HG03060 (cell line): ENCODE measurements around the gene CRTC2.

Source experiments
- ATAC-seq: cut with Tn5 transposase; IDR thresholded peaks from one replicate; pipeline ENCODE4 v1.9.1; 2021; ENCODE audit warnings: low read depth, moderate number of reproducible peaks; ENCODE audit not compliant: unreplicated experiment

Gene CRTC2

GRCh38 chr1:153977250-153978240, 19.1 kb upstream of the CRTC2 start, which contains the start of gene JTB:
Gene JTB, minus strand, starts transcription at chr1:153977674. Its CDS starts 422 bp downstream, at chr1:153977252.
- ATAC-seq, result no peak

GRCh38 chr1:153976819-153977249, 18.4 kb upstream of the CRTC2 start:
- no peak for ATAC-seq

- ATAC-seq, result no peak
These were observed 15.1 kb upstream of the CRTC2 start for GRCh38 chr1:153973525-153973924.

GRCh38 chr1:153973071-153973470, 14.7 kb upstream of the CRTC2 start:
- ATAC-seq, result no peak

GRCh38 chr1:153970346-153970745, 11.9 kb upstream of the CRTC2 start:
- ATAC-seq, result no peak

- ATAC-seq, result no peak
These were observed 10.6 kb upstream of the CRTC2 start for GRCh38 chr1:153968972-153969371.

GRCh38 chr1:153968408-153968807, 10.0 kb upstream of the CRTC2 start:
- no peak for ATAC-seq

GRCh38 chr1:153968000-153968363, 9.6 kb upstream of the CRTC2 start:
- ATAC-seq, result no peak

- ATAC-seq, result peak; percentile 76
These were observed 8.9 kb upstream of the CRTC2 start, which contains the start of gene CREB3L4 for GRCh38 chr1:153967107-153967999. Gene CREB3L4, plus strand, starts transcription at chr1:153967902. Its CDS starts 624 bp downstream, at chr1:153968526.

GRCh38 chr1:153963850-153964331, 5.5 kb upstream of the CRTC2 start:
- ATAC-seq, result no peak

- ATAC-seq, result no peak
These were observed 4.8 kb upstream of the CRTC2 start, which contains the start of gene SLC39A1 for GRCh38 chr1:153963030-153963849. Gene SLC39A1, minus strand, starts transcription at chr1:153963537. Its CDS starts 822 bp downstream, at chr1:153962715.

GRCh38 chr1:153962088-153963029, 3.9 kb upstream of the CRTC2 start:
- no peak for ATAC-seq

GRCh38 chr1:153961421-153961820, 3.0 kb upstream of the CRTC2 start:
- ATAC-seq, result no peak

GRCh38 chr1:153960206-153960605, 1.8 kb upstream of the CRTC2 start:
- no peak for ATAC-seq

GRCh38 chr1:153959454-153959853, 1.0 kb upstream of the CRTC2 start:
- ATAC-seq, result no peak

GRCh38 chr1:153958961-153959260, 499 bp upstream of the CRTC2 start:
- ATAC-seq, result no peak

- ATAC-seq, result no peak
These were observed 685 bp downstream of the CRTC2 start for GRCh38 chr1:153957744-153958110.

GRCh38 chr1:153956997-153957715, 1.3 kb downstream of the CRTC2 start:
- no peak for ATAC-seq
